GM19025 (cell line): ENCODE results near the gene ZFAND6.

Source experiments
- ATAC-seq: cut with Tn5 transposase; IDR thresholded peaks from one replicate; pipeline ENCODE4 v1.9.1; 2021; ENCODE audit warnings: mild to moderate bottlenecking, low read depth, moderate library complexity; ENCODE audit not compliant: unreplicated experiment

The ZFAND6 gene

GRCh38 chr15:80183886-80184285 is 124.4 kb downstream of the ZFAND6 start:
- ATAC-seq, result no peak

DNA sequence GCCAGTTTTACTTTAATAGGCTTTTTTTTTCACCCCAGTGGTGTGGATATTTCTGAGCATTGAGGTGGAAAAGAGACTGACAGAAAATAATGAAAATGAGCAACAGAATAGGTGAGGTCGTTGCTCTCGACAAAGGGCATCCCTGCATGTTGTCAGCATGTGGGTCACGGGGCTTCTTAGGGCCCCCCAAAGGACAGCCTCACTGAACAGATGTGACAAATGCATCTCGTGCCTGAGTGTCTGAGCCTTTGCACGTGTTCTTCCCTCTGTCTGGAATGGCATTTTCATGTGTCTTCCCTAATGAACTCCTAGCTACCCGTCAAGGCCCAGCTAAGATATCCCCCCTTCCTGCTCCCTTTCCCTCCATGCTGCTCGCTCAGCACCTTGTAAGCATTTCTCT is 125.1 kb downstream of the ZFAND6 start:
- ATAC-seq, result no peak

DNA sequence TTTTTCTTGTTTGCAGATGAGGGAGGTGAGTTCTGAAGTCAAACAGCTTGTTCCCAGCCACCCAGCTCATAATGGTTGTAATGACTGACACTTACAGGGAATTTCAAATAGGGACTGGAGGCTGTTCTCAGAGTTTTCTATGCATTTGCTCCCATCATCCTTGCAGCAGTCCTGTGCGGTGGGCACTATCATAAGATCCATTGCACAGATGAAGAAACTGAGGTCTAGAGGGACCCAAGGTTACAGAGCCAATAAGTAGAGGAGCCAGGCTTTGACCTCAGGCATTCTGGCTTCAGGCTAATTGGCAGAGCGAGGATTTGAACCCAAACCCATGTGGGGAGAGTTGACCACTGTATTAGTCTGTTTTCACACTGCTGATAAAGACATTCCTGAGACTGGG is 125.7 kb downstream of the ZFAND6 start:
- no peak for ATAC-seq

GRCh38 chr15:80186066-80186465 is 126.6 kb downstream of the ZFAND6 start:
- ATAC-seq, result no peak

GRCh38 chr15:80186597-80186996 is 127.1 kb downstream of the ZFAND6 start:
- ATAC-seq, result no peak
